LNCAP (cell line): ENCODE data around the gene KATNAL2.

Experiments used
- TF ChIP-seq, protein P1 (sequence below): fragments of 450-650 bp; IDR thresholded peaks from 2 replicates; pipeline ENCODE4 v1.5.1; 2017; ENCODE audit warnings: mild to moderate bottlenecking

KATNAL2 gene, protein sequence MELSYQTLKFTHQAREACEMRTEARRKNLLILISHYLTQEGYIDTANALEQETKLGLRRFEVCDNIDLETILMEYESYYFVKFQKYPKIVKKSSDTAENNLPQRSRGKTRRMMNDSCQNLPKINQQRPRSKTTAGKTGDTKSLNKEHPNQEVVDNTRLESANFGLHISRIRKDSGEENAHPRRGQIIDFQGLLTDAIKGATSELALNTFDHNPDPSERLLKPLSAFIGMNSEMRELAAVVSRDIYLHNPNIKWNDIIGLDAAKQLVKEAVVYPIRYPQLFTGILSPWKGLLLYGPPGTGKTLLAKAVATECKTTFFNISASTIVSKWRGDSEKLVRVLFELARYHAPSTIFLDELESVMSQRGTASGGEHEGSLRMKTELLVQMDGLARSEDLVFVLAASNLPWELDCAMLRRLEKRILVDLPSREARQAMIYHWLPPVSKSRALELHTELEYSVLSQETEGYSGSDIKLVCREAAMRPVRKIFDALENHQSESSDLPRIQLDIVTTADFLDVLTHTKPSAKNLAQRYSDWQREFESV

DNA sequence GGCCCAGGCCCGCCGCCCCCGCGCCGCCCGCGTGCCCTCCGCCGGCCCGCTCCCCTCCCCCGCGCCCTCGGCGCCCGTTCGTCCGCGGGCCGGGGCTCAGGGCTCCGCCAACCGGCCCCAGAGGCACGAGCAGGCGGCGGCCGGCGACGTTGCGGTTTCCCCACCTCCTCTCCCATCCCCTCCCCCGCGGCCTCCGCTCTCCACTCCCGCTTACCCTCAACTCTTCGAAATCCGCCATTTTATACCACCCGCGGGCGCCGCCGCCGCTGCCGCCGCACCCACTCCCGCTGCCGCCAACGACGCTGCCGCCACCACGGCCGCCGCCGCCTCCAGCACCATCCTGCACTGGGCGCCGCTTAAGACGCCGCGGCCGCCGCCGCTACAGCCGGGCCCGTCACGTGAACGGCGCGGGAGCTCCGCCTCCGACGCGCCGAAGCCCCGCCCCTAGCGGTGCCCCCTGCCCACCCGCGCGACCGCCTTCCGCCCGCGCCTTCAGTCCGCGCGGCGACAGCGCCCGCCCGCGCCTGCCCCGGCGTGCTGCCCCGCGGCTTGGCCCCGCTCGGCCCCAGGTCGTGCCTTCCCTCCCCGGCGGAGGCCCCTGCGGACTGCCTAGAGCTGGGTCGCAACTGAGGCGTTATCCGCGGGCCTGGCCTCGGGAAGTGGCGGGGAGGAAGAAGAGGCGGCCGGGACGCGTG lies at the start of gene KATNAL2, which contains the start of gene PIAS2:
TSS of gene KATNAL2 (plus strand) at position 495 of the 695 bp plus-strand sequence. CDS start 29,271 bp downstream, outside the sequence.
TSS of gene PIAS2 (minus strand) at position 400 of the 695 bp plus-strand sequence. CDS start at position 238, 162 bp downstream.
- TF ChIP-seq, protein P1, sequence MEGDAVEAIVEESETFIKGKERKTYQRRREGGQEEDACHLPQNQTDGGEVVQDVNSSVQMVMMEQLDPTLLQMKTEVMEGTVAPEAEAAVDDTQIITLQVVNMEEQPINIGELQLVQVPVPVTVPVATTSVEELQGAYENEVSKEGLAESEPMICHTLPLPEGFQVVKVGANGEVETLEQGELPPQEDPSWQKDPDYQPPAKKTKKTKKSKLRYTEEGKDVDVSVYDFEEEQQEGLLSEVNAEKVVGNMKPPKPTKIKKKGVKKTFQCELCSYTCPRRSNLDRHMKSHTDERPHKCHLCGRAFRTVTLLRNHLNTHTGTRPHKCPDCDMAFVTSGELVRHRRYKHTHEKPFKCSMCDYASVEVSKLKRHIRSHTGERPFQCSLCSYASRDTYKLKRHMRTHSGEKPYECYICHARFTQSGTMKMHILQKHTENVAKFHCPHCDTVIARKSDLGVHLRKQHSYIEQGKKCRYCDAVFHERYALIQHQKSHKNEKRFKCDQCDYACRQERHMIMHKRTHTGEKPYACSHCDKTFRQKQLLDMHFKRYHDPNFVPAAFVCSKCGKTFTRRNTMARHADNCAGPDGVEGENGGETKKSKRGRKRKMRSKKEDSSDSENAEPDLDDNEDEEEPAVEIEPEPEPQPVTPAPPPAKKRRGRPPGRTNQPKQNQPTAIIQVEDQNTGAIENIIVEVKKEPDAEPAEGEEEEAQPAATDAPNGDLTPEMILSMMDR = no peak

DNA sequence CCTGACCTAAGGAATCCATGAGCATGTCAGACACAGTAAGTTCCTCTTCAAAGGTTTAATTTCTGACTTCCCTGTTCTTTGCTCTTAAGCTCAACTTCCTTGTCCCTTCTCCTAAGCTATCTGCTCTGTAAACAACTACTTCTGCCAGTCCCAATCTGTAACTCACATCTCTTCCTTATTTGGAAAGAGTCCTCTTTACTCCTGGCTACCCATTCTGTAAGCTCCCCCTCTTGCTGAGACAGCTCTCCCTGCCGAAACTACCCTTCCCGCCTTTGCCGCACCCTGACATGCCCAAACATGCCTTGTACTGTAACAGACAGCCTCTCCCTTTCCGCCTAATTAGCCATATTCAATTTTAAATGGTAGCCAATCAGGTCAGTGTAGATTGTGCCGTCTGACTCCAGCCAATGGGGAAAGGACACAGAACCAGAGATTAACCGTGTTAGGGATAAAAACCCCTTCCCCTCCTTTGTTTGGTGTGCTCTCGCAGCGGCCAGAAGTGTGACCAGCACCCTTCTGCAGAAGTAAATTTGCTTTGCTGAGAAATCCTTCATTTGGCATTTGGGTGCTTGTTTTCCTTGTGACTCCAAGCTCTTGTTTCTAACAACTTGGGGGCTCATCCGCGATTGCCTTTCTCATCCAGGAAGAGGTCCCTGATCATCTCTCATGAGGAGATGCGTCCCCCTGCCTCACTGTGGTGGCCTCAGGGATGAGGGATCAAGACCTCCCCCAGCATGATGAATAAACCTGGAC lies 49.1 kb upstream of the KATNAL2 start:
- TF ChIP-seq, protein P1 = no peak

DNA sequence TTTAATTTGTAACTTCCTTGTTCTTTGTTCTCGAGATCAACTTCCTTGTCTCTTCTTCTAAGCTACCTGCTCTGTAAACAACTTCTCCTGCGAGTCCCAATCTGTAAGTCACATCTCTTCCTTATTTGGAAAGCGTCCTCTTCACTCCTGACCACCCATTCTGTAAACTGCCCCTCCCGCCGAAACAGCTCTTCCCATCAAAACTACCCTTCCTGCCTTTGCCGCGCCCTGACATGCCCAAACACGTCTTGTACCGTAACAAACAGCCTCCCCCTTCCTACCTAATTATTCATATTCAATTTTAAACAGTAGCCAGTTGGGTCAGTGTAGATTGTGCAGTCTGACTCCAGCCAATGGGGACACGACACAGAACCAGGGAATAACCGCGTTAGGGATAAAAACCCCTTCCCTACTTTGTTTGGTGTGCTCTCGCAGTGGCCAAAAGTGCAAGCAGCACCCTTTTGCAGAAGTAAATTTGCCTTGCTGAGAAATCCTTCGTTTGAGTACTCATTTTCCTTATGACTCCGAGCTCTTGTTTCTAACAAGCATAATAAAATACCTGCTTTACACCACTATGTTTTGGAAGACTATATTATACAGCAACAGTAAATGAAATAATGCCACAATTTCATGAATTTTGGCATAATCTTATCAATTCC lies 39.9 kb upstream of the KATNAL2 start:
- TF ChIP-seq, protein P1 = no peak

DNA sequence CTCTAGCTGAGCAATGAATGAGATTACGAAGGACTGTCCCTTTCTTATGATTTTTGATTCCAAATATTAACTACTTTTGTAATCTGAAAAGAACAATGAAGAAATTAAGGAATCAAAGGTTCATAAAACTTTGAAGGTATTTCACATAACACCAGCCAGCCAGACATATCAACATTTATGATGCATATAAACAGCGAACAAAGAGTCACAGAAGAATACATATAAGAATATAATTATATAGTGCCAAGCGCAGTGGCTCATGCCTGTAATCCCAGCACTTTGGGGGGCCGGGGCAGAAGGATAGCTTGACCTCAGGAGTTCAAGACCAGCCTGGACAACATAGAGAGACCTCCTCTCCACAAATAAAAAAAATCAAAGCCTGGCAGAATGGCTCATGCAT lies 34.2 kb upstream of the KATNAL2 start:
- TF ChIP-seq, protein P1 = no peak

DNA sequence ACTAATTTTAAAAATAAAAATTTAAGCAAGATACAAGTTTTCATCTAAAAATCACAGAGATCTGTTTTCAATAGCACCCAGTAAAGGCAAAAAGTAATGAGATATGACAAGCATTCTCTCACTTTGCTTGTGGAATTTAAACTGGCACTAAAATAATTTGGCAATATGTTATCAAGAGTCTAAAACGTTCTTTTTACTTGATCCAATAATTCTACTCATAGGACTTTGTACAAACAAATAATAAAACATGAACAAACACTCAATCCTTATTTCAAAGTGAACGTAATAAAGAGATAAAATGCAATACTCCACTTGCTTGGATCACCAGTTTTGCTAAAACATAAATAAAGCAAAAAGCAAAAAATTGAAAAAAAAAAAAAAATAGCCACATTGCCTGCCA lies 30.5 kb upstream of the KATNAL2 start:
- TF ChIP-seq, protein P1 = no peak

DNA sequence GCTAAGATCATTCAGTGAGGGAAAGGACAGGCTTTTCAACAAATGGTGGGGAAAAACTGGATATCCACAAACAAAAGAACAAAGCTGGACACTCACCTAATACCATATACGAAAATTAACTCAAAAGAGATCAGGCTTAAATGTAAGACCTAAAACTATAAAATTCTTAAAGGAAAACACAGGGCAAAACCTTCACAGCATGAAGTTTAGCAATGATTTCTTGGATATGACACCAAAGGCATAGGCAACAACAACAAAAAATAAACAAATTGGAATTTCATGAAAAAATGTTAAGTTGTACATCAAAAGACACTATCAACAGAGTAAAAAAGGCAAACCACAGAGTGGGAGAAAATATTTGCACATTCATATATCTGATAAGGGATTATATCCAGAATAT lies 28.4 kb upstream of the KATNAL2 start:
- TF ChIP-seq, protein P1 = no peak
